ENCODE measurements around the gene PRMT3.
"Not testable (repeated sequence)": the region's sequence is repeated elsewhere in the genome, so short reads cannot be mapped to it uniquely, and the experiment has no call there.

The PRMT3 gene

DNA sequence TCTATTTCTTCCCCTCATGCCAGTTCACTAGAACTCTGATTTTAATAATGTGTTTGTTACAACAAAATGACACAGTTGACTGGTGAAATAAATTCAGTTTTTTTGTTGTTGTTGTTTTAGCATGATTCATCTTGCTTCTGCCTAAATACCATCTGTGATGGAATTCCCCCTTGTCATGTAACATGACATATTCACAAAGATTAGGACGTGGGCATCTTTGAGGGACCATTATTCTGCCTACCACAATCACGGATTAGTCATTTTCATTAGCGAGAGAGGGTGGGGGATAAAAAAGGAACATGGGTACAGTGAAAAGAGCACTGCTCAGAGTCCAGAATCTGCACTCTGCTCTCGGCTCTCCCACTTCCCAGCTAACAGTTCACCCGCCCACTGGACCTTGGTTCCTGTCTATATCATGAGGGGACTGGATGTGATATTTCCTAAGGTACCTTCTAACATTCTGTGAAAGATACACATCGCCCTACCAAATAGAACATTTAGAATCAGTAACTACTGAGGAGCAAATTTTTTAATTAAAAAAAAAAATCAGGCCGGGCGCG, 12.7 kb upstream of the PRMT3 start:
- DNase-seq, result no peak

DNA sequence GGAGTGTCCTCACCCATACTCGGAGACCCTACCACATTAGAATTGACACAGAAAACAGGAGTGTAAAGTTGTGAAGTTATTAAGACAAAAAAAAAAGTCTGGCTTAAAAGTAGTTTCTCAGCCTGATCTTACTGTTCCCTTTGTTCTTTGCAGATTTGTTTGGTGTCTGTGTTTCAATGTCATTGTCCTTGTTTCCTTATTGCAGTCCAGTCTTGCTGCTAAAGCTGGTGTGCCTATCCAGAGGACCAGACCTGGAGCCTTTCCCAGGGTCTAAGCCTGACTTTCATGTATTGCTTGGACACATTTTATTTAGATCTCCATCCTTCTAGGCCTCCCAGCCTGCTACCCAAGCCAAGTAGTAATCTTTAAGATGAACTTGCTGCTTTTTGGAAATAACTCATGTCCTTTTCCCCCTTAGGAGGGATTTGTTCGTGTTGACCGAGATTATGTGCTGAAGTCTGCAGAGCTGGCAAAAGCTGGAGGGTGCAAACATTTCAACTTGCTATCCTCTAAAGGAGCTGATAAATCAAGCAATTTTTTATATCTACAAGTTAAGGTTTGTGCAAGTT, 11.3 kb upstream of the PRMT3 start:
- DNase-seq, result no peak

DNA sequence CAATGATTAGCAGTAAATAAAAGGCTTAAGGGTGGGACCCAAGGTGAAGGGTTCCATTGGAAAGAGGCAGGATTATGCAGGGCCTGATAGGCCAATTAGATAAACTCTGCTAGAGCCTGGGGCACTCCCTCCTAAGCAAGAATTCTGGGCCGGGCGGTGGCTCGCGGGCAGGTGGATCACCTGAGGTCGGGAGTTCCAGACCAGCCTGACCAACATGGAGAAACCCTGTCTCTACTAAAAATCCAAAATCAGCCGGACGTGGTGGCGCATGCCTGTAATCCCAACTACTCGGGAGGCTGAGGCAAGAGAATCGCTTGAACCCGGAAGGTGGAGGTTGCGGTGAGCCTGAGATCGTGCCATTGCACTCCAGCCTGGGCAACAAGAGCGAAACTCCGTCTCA, 1.5 kb upstream of the PRMT3 start:
- not testable (repeated sequence) for DNase-seq

DNA sequence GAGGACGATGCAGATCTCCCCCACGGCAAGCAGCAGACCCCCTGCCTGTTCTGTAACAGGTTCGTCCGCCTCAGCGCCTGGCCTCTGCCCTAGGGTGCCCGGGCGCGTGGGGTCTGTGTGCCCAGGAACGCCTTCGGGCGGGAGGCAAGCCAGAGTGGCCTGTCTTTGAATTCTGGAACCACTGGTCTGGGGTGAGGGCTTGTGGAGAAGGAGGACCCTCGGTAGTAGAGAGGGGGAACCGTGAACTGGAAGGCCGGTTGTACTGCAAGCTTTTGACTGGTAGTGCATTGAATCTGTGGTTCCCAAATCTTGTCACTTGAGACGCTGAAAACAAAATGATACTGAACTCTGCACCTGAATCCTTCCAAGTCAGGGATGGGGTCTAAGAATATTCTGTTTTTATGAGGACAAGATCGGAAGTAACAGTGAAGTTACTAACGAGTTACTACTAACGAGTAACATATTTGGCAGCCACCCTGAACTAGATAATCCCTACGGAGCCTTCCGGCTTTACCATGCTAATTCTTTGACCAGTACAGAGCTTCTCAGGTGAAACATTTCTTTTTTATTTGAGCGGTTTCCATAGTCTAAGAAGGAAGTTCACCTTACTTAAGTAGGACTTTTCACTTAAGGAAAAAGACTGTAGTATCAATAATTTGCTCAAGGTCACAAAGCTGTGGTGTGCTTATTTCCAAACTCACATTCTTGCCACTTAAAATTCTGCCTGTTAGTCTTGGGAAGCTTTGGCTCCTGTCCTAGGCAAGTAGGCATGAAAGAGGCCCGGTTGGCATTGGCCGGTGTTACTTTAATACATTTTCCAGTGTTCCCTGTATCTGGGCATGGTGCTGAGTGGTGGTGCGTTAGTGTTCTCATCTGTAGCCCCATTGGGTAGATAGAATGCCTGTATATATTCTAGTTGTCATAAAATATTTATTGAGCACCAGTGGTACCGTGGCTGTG, 860 bp downstream of the PRMT3 start:
- DNase-seq, result no peak

DNA sequence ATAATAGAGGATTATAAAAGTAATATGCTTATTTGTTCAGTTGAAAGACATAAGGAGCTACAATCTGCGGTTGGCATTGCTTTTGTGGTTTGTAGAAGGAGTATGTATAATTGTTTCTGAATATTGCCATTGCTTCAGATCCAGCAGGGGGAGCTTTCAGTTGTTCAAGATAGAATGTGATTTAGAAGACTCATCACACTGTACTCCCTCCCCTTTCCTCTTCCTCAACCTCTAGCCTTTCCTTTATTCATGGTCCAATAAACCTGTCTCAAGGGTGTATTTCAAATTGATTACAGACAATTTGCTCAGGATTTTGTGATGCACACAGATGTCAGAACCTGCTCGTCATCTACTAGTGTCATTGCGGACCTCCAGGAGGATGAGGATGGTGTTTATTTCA, 9.8 kb downstream of the PRMT3 start:
- no peak for DNase-seq

DNA sequence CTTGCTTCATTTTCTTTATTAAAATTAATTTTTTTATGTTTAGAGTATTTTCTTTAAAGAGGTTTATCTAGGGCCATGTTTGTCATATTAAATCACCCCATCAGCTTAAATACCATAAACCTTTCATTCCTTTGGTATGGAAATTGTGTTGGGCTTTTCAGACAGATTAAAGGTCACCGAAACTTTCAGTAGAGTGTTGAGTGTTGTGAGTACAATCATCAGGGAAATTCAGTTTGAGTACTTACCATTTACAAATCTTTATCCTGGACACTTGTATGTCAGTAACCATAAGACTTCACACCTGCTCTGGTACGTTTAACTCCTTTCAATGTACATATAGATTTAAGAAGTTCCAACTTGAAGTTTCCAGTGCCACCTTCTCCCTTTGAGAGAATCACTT, 12.0 kb downstream of the PRMT3 start:
- DNase-seq, result no peak

DNA sequence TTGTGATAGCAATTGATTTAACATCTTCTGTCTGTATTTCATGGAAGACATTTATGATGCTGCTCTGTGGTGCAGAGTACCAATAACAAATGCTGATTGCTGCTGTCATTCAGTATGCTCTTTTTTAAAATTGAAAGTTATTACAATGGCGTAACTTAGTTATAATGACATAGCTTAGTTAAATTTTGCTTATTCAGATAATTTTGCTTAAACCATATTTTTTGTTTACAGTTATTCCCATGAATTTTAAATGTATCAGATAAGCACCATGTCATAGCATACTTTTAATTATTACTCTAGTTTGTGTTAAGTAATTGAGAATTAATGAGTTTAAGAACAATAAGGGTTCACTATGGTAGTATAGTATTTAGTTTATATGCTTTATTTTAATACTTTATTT, 15.5 kb downstream of the PRMT3 start:
- DNase-seq, result no peak

DNA sequence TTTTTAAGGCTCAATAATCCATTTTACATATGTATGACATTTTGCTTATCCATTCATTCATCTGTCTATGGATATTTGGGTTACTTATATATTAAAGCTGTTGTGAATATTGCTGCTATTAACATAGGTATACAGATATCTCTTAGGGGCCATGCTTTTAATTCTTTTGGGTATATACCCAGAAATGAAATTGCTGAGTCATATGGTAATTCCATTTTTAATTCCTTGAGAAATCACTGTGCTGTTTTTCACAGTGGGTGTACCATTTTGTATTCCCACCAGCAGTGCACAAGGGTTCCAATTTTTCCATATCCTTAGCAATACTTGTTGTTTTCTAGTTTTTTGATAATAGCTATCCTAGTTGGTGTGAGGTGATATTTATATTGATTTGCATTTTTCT, 19.0 kb downstream of the PRMT3 start:
- DNase-seq, result no peak

DNA sequence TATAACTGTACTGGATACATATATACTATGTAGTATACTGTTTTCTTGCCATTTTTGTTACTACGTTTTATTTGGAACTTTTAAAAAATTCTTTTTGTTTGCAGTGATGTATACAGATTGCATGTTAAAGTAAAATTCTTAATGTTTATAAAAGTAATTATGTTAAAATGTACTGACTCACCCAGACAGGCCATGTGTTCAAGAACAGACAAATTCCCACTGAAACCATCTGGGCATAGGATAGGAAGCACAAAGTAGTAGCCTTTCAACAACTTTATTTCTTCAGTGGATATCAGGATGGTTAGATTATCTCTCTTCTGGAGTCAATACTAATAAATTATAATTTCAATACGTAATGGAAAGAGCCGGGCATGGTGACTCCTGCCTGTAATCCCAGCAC, 19.8 kb downstream of the PRMT3 start:
- no peak for DNase-seq

DNA sequence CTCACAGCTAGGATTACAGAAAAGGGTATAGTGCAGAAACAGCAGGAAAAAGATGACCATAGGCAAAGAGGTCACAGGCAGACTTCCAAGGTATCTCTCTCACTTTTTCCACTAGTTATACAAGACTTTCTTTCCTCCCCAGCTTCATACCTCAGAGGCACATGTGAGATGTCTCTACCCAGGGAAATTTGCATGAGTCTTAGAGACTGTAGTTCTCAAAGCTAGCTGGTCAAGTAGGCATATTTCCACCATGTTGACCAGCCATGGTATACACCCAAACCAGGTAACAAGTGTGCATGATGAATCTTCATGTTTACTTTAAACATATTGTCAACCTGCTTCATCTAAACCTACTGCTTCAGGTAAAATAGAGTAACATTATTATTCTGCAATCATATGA, 27.9 kb downstream of the PRMT3 start:
- DNase-seq, result no peak

DNA sequence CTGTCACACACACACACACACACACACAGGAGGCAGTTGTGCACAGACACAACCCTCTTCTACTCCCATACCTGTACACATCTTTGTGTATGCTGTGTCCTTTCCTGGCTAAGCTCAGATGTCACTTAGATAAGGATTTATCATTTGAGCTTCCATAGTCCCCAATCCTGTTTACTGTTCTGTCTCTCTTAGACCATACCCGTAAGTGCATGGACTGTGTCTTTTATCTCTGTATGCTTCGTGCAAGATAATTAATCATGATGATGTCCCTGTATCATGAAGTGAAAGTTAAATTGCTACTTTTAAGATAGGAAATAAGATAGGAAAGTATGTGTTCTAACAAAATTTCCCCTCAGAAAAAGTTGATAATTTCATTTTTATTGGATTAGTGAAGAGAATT, 30.3 kb downstream of the PRMT3 start:
- DNase-seq, result no peak

DNA sequence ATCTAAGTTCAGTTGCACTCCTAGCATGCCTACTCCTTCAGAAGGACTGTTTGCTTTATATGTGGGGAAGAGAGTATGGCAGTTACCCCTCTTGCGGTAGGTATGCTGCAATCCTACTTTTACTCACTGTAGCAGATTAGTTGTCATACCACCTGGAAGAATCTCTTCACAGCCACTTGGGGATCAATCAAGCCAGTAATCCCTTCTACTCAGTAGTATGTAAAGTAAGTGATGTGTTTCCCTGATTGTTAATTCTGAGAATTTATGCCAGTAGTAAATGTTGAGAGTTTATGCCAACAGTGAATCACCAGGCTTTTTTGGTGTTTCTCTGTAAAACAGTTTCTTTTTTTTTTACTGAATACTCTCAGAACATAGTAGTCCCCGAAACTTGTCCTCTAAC, 34.4 kb downstream of the PRMT3 start:
- no peak for DNase-seq

DNA sequence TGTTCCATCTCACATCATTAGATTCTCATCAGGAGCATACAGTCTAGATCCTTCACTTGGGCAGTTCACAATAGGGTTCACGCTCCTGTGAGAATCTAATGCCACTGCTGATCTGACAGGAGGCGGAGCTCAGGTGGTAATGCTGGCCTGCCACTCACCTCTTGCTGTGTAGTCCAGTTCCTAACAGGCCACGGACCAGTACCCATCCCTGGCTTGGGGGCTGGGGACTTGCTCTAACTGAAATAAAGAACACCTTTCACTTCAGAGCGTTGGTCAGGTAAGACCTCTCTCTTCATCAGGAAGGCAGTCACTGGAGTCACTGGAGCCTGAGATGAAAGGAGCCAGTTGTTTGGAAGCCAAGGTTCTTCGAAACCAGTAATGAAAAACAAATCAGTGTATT, 41.7 kb downstream of the PRMT3 start:
- no peak for DNase-seq

DNA sequence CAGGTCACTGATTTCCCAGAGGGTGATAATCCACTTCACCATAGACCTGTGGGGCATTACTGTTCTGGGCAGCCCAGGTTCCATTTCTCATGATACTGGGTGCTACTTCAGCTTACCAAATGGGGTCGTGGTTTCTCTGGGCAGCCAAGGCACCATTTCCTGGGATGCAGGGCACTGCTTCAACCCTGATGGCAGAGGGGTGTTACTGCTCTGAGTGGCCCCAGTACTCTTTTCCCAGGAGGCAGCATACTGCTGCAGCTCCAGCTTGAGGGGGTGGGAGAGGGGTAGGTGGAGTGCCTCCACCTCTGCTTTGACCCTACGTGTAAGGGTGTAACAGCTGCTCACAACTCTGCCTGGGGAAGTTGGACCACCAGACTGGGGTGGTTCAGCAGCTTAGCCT, 51.1 kb downstream of the PRMT3 start:
- DNase-seq, result no peak

DNA sequence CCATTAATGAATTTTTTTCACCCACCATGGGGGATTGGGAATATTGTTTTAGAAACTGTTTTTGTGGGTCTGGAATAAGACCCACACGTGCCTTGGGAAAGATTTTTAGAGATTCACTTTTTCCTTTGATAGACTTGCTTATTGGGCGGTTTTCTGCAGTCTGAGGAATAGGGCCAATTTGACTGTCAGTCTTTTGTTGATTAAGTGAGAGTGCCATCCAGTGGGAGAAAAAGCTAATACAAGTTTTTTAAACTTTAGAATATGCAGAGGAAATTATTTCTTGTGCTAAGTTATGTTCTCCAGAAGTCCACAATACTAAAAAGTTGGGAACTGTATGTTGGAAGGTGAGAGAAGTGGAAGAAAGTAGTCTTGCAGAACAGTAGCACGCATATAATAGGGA, 56.1 kb downstream of the PRMT3 start:
- no peak for DNase-seq

DNA sequence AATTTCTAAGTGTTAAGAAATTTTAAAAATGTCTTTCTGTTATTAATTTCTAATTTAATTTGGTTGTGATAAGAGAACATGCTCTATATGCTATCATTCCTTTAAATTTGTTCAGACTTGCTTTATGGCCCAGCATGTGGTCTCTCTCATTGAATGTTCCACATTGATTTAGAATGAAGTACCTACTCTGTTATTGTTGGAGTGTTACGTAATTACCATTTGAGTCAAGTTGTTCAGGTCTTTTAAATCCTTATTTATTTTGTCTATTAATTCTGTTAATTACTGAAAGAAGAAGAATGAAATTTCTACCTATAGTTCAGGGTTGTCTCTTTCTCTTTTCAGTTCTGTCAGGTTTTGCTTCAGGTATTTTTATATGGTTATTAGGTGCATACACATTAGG, 57.0 kb downstream of the PRMT3 start:
- DNase-seq, result no peak

DNA sequence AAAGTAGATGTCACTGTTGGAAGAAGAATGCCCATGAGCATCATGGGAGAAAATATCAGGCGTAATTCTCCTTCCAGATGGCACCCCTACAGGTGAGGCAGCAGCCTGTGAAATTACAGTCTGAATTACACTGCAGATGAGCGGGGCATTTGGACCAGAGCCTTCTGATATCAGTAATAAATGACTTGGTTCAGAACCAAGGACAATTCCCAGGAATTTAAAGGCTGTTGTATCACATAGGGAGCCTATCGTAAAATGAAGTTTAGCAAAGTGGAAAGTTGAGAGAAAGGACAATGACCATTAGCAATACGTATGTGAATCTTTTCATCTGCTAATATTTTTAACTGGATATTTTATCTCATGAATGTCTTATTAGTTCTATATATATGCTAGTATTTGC, 61.3 kb downstream of the PRMT3 start:
- DNase-seq, result no peak

DNA sequence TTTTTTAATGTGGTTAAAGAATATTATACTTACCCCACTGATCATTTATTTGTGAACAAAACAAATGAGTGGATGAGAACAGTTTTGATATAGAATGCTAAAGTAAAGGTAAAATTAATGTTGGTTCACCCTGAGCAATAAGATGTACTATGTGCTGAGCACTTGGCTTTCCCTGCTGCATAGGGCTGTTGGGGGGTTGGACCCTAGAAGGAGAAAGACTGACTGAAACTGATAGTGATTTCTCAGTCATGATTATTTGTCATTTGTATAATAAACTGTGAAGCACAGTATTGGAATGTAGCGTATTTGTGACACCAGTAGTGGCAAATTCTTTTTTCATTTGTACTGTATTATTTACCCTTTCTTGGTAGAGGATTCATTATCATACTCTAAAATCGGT, 63.3 kb downstream of the PRMT3 start:
- DNase-seq, result no peak

DNA sequence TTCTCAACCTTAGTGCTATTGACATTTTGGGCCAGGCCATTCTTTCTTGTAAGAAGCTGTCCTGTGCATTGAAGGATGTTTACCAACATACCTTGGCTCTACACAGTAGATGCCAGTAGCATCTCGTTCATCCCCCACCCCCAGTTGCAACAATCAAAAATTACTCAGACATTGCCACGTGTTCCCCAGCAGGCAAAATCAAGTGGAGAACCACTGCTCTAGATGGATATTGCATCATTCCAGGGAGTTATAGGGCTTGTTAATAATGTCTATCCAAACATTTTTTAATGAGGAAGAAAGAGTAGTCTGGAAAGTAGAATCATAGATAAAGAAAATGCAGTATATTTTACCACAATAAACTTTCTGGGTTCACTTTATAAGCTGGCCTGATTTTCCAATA, 64.1 kb downstream of the PRMT3 start:
- no peak for DNase-seq

DNA sequence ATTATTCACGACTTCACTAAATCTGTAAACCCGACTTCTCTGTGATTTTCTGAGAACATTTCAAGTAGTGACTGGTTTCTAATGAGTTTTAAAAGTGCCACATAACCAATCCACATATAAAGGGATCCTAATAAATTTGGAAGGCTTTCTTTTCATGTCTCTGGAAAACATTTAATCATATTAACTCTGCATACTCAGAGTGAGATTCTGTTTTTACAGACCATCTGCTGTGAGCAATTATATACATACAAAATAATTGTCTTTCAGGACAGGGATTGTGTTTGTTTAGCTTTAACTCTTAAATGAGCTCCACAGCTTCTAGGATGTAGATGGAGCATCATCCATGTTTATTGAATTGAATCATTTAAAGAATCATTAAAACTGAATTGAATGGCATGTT, 65.1 kb downstream of the PRMT3 start:
- no peak for DNase-seq

DNA sequence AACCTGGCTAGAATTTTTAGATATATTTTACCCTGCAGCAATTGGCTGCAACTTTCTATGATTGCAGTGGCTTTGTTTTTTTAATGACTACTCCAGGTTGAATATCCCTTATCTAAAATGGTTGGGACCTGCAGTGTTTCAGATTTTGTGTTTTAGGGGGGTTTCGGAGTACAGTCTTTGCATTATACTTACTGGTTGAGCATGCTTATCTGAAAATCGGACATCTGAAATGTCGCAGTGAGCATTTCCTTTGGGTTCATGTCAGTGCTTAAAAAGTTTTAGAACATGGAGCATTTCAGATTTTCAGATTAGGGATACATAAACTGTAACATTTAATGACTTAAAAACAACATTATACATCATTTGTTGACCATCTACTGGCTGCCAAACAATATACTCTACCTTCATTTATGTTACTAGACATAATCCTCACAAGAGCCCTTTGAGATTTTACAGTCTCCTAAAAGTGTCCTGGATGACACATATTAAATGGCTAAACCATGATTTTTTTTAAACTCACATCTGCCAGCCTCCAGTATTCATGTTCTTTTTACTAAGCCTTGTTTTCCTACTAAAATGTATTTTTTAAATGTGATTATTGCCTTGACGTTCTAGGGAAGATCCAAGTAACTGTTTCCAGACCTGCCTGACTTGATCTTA, 66.3 kb downstream of the PRMT3 start:
- DNase-seq, result no peak

DNA sequence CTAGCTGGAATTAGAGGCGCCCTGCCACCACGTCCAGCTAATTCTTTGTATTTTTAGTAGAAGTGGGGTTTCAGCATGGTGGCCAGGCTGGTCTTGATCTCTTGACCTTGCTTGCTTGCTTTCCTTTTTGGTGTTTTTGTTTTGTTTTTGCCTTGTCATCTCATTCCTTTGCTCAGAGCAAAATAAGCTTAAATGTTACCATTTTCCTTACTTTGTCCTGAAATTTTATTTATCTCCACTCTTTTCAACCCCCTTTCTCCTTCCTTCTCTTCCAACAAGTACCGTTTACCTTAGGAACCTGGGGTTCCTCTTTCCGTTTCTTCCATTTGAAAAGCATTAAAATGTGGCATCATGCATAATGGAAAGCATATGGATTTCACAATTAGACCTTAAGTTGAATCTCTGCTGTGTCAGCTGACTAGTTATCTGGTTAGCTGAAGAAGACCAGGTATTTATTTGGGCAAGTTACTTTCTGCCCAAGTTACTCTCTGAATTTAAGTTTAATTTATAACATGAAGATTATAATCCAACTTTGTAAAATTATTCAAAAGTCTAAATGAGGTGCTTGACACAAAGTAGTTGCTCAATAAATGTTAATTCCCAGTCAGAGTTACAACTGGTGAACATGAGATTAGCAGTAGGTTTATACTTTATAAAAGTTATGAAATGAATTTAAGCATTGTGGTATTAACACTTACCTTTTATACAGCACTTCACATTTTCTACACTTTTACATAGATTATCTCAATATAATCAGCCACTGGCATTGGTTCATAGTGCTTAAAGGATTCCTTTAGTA, 69.7 kb downstream of the PRMT3 start:
- DNase-seq, result no peak

All from islet precursor cell (in vitro differentiated cells).